HL-60/S4 treated with retinoic acid at 250 ng/mL for 4 days and 3 days (cell line): ENCODE results near the gene ZNF557.
"Not testable (repeated sequence)": the region's sequence is repeated elsewhere in the genome, so short reads cannot be mapped to it uniquely, and the experiment has no call there.

Source experiments
- in situ Hi-C: fragments of 300-500 bp; cut with MboI; formaldehyde crosslinking; loops from 2 replicates; pipeline ENCODE4 v1.7.0; 2022; ENCODE audit warnings: low sequenced_read_pairs

ZNF557 gene

DNA sequence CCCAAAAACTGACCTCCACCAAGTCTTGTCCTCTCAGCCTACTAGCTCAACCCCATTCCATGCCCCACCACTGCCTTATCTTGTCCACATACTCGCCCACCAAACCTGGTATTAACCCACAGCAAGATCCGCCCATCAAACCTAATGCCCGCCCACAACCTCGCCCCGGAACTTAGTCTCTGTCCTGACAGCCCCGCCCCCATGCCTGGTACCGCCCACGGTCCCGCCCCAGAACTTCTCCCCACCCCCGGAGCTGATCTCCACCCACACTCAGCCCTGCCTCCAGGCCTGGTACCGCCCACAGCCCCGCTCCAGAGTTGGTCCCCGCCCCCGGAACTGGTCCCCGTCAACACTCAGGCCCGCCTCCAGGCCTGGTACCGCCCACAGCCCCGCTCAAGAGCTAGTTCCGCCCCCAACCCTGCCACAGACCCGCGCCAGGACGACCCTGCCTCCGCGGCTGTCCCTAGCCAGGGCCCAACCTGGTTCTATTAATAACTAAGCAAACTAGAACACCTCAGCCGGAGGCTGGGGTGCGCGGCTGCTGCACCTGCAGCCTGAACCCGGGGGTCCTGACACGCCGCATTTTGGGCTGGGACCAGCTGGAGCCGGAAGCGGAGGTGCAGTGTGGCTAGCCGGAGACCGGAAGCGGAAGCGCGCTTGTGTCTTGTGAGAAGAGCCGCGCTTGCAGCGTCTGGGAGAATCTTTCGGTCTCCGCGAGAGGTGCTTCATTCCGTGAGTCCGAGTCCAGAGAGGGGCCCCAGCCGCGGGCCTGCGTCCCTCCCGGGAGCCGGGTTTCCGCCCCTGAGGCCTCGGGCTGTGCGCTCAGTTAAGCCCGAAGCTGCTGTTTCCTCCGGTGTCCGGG lies at the start of gene ZNF557:
Gene ZNF557 (plus strand): TSS at position 662 of the 862 bp plus-strand sequence. CDS start 5,372 bp downstream, outside the sequence.
- in situ Hi-C loops = no loop called here

DNA sequence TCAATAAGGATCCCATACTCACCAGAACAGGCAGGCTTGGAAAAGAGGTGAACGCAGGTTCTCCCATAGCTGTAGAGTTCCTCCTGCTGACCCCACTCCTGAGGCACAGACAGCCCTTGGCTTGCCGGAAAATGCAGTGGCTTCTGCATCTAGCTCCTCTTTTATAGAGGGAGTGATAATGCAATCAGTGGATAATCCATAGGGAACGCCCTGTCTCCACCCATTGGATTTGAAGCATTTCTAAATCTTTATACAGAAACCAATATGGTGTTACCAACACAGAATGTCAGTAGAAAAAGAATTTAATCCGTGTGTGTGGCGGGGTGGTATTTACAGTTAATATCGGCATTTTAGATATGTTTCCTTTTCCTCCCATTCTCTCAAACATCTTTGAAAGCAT lies 48.2 kb upstream of the ZNF557 start, which contains the start of gene MBD3L2B:
Gene MBD3L2B (minus strand): TSS at position 101 of the 400 bp plus-strand sequence. CDS start 34 bp downstream, at position 67.
- in situ Hi-C loops = not testable (repeated sequence)

DNA sequence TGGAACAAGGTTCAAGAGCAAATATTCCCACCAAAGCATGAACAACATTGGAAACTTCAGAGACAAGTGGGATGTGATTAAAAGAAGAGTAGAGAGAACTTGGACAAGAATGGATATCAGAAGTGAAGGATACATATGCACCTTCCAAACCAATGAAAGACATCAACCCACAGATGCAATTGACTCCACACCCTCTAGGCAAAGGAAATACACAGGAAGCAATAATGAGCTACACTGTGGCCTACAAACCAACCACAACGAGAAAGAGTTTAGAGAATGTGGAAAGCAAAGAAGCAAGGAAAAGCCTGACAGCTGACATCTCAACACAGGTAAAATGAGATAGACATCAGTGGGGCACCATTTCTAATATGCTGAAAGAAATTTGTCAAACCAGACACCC lies 40.7 kb upstream of the ZNF557 start:
- in situ Hi-C loops = not testable (repeated sequence)

DNA sequence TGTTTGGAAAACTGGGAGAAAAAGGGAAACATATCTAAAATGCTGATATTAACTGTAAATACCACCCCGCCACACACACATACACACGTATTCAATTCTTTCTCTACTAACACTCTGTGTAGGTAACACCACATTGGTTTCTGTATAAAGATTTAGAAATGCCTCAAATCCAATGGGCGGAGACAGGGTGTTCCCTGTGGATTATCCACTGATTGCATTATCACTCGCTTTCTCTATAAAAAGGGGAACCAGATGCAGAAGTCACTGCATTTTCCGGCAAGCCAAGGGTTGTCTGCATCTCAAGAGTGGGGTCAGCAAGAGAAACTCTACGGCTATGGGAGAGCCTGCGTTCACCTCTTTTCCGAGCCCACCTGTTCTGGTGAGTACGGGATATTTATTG lies 39.2 kb upstream of the ZNF557 start, which contains the start of gene MBD3L5:
Gene MBD3L5 (plus strand): TSS at position 301 of the 400 bp plus-strand sequence. CDS start 34 bp downstream, at position 335.
- in situ Hi-C loops = not testable (repeated sequence)

DNA sequence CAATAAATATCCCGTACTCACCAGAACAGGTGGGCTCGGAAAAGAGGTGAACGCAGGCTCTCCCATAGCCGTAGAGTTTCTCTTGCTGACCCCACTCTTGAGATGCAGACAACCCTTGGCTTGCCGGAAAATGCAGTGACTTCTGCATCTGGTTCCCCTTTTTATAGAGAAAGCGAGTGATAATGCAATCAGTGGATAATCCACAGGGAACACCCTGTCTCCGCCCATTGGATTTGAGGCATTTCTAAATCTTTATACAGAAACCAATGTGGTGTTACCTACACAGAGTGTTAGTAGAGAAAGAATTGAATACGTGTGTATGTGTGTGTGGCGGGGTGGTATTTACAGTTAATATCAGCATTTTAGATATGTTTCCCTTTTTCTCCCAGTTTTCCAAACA lies 29.4 kb upstream of the ZNF557 start, which contains the start of gene MBD3L4:
Gene MBD3L4 (minus strand): TSS at position 101 of the 400 bp plus-strand sequence. CDS start 35 bp downstream, at position 66.
- in situ Hi-C loops = not testable (repeated sequence)

DNA sequence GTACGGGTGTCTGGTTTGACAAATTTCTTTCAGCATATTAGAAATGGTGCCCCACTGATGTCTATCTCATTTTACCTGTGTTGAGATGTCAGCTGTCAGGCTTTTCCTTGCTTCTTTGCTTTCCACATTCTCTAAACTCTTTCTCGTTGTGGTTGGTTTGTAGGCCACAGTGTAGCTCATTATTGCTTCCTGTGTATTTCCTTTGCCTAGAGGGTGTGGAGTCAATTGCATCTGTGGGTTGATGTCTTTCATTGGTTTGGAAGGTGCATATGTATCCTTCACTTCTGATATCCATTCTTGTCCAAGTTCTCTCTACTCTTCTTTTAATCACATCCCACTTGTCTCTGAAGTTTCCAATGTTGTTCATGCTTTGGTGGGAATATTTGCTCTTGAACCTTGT lies 27.9 kb upstream of the ZNF557 start:
- in situ Hi-C loops = not testable (repeated sequence)

DNA sequence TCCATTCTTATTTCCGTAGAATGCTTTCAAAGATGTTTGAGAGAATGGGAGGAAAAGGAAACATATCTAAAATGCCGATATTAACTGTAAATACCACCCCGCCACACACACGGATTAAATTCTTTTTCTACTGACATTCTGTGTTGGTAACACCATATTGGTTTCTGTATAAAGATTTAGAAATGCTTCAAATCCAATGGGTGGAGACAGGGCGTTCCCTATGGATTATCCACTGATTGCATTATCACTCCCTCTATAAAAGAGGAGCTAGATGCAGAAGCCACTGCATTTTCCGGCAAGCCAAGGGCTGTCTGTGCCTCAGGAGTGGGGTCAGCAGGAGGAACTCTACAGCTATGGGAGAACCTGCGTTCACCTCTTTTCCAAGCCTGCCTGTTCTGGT lies 20.5 kb upstream of the ZNF557 start, which contains the start of gene MBD3L2:
Gene MBD3L2 (plus strand): TSS at position 301 of the 400 bp plus-strand sequence. CDS start 53 bp downstream, at position 354.
- in situ Hi-C loops = not testable (repeated sequence)

DNA sequence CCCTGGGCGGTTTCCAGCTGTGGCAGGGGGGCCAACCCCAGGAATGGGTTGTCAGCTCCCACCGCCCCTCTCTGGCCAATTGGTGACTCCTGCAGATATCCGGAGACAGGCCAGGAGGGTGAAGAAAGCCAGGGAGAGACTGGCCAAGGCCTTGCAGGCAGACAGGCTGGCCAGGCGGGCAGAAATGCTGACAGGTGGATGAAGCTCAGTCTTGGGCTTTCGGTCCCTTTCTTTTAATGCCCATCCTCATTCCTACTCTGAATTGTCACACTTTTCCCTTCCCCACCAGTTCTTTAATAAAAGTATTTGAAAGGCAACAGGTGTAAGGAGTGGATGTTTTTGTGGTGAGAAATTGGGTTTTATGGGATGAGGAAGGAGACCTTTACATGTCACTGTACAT lies 18.1 kb upstream of the ZNF557 start:
- in situ Hi-C loops = not testable (repeated sequence)

DNA sequence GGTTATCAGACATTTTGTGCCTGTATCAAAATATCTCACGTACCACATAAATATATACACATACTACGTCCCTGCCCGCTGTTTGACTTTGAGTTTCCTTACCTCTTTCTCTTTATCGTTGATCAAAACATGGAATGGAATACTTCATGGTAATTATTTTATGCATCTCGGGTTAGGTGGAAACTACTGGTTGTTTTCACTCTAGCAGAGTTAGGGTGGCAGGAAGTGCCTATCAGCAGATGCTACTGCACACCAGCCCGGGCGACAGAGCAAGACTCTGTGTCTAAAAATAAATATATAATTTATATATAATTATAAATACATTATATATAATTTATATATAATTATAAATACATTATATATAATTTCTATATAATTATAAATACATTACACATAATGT lies 16.6 kb upstream of the ZNF557 start:
- in situ Hi-C loops = not testable (repeated sequence)

DNA sequence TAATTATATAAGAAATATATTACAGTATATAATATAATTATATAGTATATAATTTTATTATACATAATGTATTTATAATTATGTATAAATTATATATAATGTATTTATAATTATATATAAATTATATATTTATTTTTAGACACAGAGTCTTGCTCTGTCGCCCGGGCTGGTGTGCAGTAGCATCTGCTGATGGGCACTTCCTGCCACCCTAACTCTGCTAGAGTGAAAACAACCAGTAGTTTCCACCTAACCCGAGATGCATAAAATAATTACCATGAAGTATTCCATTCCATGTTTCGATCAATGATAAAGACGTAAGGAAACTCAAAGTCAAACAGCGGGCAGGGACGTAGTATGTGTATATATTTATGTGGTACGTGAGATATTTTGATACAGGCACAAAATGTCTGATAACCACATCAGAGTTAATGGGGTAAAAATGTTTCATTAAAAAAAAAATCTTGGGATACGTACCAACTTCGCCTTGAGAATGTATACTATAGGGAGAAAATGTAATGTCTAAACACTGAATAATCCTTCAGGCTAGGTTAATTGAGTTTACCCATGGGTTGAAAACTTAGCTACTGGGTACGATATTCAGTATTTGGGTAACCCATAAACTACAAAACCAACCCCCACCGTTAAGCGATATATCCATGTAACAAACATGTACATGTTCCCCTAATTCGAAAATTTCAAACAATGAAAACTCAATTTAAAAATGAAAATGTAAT lies 14.7 kb upstream of the ZNF557 start:
- in situ Hi-C loops = not testable (repeated sequence)

DNA sequence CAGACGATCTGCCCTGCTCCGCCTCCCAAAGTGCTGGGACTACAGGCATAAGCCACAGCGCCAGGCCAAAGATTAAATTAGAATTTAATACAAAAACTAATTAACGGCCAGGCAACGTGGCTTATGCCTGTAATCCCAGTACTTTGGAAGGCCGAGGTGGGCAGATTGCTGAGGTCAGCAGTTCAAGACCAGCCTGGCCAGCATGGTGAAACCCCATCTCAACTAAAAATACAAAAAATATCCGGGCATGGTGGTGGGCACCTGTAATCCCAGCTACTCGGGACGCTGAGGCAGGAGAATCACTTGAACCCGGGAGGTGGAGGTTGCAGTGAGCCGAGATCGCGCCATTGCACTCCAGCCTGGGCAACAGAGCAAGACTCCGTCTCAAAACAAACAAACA lies 13.8 kb upstream of the ZNF557 start:
- in situ Hi-C loops = not testable (repeated sequence)

DNA sequence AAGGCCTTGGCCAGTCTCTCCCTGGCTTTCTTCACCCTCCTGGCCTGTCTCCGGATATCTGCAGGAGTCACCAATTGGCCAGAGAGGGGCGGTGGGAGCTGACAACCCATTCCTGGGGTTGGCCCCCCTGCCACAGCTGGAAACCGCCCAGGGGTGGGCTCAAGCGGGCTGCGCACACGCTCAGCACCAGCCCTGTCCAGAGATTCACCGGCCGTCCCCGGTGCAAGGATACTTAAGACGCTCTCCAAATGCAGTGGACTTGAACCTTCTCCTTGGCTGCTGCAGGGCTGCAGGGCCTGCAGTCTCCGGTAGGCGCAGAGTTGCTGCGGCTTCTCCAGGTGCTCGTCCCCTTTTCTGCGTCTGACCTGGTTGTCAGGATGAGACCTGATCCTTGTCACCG lies 13.1 kb upstream of the ZNF557 start:
- in situ Hi-C loops = not testable (repeated sequence)

DNA sequence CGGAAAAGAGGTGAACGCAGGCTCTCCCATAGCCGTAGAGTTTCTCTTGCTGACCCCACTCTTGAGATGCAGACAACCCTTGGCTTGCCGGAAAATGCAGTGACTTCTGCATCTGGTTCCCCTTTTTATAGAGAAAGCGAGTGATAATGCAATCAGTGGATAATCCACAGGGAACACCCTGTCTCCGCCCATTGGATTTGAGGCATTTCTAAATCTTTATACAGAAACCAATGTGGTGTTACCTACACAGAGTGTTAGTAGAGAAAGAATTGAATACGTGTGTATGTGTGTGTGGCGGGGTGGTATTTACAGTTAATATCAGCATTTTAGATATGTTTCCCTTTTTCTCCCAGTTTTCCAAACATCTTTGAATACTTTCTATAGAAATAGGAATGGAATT lies 10.9 kb upstream of the ZNF557 start, which contains the start of gene MBD3L3:
Gene MBD3L3 (minus strand): TSS at position 101 of the 400 bp plus-strand sequence. CDS start 71 bp downstream, at position 30.
- in situ Hi-C loops = not testable (repeated sequence)

DNA sequence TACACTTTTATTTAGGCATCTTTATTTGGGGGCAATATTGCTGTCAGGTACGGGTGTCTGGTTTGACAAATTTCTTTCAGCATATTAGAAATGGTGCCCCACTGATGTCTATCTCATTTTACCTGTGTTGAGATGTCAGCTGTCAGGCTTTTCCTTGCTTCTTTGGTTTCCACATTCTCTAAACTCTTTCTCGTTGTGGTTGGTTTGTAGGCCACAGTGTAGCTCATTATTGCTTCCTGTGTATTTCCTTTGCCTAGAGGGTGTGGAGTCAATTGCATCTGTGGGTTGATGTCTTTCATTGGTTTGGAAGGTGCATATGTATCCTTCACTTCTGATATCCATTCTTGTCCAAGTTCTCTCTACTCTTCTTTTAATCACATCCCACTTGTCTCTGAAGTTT lies 9.5 kb upstream of the ZNF557 start:
- in situ Hi-C loops = not testable (repeated sequence)

DNA sequence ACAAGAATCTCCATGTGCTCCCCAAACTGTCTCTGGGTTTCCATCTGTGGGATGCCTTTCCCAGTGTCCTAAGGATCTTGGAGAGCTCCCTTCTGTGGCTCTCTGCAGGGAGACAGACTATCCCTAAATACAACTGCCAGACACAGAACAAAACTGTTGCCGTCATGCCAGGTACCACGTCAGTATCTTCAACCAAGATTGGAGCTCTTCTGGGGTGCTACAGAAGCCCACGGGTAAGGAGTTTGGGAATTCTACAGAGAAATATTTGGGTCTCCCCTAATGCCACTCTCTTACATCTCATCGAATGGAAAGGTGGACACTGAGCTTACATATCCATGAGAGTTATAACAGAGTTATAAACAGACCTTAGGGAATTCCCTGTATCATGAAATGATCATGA lies 6.2 kb upstream of the ZNF557 start:
- in situ Hi-C loops = no loop called here

DNA sequence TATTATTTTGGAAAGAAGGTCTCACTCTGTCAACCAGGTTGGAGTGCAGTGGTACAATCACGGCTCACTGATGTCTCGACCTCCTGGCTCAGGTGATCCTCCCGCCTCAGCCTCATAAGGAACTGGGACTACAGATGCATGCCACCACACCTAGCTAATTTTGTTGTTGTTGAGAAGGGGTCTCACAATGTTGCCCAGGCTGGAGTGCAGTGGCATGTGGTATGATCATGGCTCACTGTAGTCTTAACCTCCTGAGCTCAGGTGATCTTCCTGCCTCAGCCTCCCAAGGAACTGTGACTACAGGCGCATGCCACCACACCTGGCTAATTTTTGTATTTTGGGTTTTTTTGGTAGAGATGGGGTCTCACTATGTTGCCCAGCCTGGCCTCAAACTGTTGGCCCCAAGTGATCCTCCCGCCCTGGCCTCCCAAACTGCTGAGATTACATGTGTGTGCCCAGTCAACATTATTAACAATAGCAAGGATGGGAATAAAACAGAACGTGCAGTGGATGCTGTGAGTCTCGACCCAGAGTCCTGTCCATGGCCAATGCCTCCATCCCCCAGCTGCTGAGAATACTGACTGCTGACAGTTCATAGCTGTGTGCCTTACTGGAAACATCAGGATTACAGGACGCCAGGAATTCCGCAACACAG lies 5.6 kb upstream of the ZNF557 start:
- in situ Hi-C loops = no loop called here

DNA sequence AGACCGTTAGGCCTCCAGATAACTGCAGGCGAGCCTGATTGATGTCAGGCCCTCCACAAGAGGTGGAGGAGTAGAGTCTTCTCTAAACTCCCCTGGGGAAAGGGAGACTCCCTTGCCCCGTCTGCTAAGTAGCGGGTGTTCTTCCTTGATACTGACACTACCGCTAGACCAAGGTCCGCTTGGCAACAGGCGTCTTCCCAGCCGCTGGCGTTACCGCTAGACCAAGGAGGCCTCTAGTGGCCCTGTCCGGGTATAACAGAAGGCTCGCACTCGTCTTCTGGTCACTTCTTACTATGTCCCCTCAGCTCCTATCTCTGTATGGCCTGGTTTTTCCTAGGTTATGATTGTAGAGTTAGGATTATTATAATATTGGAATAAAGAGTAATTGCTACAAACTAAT lies 2.4 kb upstream of the ZNF557 start:
- in situ Hi-C loops = not testable (repeated sequence)

DNA sequence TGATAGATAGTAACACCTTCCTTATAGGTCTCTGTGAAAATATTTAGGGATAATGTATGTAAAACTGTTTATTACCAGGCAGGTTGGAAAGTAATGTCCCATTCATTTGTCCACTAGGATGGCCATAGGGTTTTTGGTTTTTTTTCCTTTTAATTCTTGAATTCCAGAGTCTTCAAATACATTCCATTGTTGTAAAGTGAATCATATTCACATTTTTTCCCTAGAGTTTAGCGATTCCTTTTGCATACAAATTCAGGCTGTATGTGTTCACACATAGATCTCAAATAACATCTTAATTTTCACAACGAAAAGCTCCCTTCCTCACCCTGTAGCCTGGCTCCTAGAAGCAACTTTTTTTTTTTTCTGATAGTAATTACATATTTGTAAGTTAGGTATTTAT lies 1.8 kb upstream of the ZNF557 start:
- in situ Hi-C loops = no loop called here

DNA sequence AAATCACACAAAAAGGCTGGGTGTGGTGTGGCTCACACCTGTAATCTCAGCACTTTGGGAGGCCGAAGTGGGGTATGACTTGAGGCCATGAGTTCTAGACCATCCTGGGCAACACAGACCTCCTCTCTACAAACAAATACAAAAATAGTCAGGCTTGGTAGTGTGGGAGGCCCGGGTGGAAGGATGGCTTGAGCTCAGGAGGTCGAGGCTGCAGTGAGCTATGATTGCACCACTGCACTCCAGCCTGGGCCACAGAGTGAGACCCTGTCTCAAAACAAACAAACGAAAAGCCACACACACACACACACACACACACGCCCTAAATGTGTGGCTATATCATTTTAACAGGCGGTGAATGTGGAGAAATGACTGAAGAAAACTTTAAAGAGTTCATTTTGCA lies 904 bp upstream of the ZNF557 start:
- in situ Hi-C loops = no loop called here

DNA sequence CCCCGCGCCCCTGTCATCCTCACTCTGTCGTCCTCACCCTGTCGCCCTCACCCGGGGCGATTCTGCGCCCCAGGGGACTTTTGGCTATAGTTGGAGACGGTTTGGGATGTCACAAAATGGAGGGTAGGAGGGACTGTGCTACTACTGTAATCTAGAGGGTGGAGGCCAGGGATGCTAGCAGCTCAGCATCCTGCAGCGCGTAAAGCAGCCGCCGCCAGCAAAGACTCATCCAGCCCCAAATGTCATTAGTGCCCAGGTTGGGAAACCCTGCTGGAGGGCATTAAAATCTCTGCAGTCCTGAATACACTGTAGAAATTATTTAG lies 362 bp downstream of the ZNF557 start:
- in situ Hi-C loops = no loop called here

DNA sequence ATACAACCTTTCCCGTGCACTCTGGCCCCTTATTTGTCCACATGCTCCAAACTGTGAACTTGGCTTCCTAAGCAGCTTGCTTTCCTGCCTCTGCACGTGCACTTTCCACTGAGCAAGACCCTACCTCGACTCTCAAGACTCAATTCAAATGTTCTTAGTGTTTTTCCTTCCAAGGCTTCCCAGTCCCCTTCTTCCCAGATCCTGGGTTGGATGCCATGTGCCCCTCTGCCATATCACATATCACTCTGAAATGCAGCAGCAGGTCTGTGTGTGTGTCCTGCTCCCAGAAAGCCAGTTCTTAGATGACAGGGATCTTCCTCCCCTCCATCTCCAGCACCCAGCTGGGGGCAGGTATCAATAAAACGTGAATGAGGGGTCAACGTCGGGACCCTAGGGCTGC lies 3.0 kb downstream of the ZNF557 start:
- in situ Hi-C loops = no loop called here
